Type B pancreatic cell (in vitro differentiated cells): ENCODE measurements around the gene CARD19. TPM values are rescaled to one million over a fixed set of nuclear protein-coding genes. Genes with fewer than 3 reads are reported as not detected.

Experiments used
- DNase-seq: peaks from one replicate; pipeline ENCODE4 v3.0.0; 2021; ENCODE audit warnings: mixed read lengths; ENCODE audit not compliant: unreplicated experiment; ENCODE audit errors: extremely low spot score
- H3K27ac Mint-ChIP-seq: 2 replicates; pipeline ENCODE4 v1.8.0; 2021; ENCODE audit warnings: mild to moderate bottlenecking, mixed read lengths
- H3K27me3 Mint-ChIP-seq: 2 replicates; pipeline ENCODE4 v1.8.0; 2021; ENCODE audit warnings: mixed read lengths
- H3K36me3 Mint-ChIP-seq: 2 replicates; pipeline ENCODE4 v1.8.0; 2021; ENCODE audit warnings: mixed read lengths
- H3K4me1 Mint-ChIP-seq: one replicate; pipeline ENCODE4 v1.8.0; 2021; ENCODE audit warnings: mixed read lengths; ENCODE audit not compliant: unreplicated experiment
- H3K4me3 Mint-ChIP-seq: 2 replicates; pipeline ENCODE4 v1.8.0; 2021; ENCODE audit warnings: mild to moderate bottlenecking, mixed read lengths
- H3K9me3 Mint-ChIP-seq: 2 replicates; pipeline ENCODE4 v1.8.0; 2021; ENCODE audit warnings: mixed read lengths
- total RNA-seq: library from RNA; stranded (reverse); gene quantifications from 2 replicates; pipeline ENCODE4 v1.2.1, GENCODE V29; 2021; ENCODE audit warnings: low replicate concordance
- TF ChIP-seq, protein P1 (sequence below): fragments of 200-600 bp; sonication (generic); conservative IDR thresholded peaks from 2 replicates; pipeline ENCODE4 v1.5.0; 2021; ENCODE audit warnings: antibody characterized with exemption, mild to moderate bottlenecking

Gene CARD19
- total RNA-seq, 1 donor from 2014 or later: 17.7 TPM

DNA sequence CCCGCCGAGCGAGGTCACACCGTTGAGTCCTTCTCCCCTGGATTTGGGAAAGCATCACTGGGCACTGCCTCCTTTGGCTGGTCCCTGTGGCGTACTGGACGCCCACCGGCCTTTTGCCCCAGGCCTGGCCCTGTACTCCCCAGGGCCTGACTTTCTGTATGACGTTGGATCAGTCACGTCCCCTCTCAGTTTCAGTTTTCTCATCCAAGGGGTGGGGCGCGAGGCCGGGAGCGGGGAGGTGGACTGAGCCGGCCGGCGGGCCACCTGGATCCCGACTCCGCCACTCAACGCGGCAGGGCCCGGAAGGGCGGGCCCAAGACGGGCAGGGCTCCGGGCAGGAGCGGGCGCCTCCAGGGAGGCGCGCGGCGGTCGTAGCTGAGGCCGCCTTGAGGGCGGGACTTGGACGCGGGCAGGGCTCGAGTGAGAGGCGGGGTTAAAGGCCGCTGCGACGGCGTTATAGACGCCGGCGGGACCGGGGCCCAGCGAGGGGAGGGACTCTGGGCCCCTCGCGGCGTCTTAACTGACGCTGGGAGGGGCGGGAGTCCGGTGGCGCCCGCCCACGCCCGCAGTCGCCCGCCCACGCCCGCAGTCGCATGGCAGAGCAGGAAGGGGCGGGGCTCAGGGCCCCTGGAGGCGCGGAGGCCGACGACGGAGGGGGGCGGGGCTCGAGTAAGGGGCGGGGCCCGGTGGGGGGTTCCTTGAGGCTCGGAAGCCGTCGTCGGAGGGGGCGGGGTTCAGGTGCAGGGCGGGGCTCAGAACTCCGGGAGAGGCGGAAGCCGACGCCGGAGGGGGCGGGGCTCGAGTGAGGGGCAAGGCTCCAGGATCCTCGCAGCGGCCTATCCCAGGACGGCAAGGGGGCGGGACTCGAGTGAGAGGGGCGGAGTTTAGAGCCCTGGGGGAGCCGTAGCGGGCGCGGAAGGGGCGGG, 549 bp upstream of the CARD19 start:
- Mint-ChIP-seq H3K4me3 (peak overlapping the region; percentile 85), H3K27ac (peak overlapping the region; percentile 88), H3K9me3 (peaks cover 7% of the 10 kb centered on the region), H3K4me1 (peaks cover 38% of the 10 kb centered on the region), H3K27me3 (no peaks in the 10 kb centered on the region), H3K36me3 (peaks cover 2% of the 10 kb centered on the region)
- DNase-seq: peak; percentile 100
- TF ChIP-seq, protein P1, sequence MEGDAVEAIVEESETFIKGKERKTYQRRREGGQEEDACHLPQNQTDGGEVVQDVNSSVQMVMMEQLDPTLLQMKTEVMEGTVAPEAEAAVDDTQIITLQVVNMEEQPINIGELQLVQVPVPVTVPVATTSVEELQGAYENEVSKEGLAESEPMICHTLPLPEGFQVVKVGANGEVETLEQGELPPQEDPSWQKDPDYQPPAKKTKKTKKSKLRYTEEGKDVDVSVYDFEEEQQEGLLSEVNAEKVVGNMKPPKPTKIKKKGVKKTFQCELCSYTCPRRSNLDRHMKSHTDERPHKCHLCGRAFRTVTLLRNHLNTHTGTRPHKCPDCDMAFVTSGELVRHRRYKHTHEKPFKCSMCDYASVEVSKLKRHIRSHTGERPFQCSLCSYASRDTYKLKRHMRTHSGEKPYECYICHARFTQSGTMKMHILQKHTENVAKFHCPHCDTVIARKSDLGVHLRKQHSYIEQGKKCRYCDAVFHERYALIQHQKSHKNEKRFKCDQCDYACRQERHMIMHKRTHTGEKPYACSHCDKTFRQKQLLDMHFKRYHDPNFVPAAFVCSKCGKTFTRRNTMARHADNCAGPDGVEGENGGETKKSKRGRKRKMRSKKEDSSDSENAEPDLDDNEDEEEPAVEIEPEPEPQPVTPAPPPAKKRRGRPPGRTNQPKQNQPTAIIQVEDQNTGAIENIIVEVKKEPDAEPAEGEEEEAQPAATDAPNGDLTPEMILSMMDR: no peak

DNA sequence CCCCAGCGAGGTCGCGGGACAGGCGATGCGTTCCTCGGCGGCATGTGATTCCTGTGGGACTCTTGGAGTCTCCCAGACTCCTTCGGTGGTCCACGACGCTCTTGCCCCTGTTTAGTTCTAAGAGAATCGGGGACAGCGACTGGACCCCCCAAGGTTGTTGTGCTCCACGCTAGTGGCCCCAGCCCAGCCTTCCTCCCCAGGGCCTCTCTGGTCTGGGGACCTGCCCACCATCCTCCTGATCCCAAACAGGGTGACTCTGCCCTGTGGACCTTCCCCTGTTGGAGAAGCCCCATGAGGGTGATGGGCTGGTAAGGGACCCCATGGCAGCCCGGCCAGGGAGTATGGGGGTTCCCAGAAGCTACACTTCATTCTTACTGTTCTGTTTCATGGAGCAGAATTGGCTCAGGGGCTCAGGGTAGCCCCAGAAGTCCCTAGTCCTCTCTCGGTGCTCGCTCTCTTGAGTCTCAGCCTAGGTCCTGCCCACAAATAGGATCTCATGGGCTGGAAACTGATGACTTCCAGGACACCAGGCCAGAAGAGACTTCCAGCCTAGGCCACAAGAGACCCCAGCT, 880 bp downstream of the CARD19 start:
- H3K27me3 Mint-ChIP-seq: no peaks in the 10 kb centered on the region
- H3K9me3 Mint-ChIP-seq: peaks cover 5% of the 10 kb centered on the region
- H3K27ac Mint-ChIP-seq: peak overlapping the region; percentile 84
- TF ChIP-seq, protein P1: no peak
- DNase-seq: no peak
- peak overlapping the region; percentile 85 for H3K4me3 Mint-ChIP-seq
- peaks cover 5% of the 10 kb centered on the region for H3K36me3 Mint-ChIP-seq
- H3K4me1 Mint-ChIP-seq: peaks cover 29% of the 10 kb centered on the region

DNA sequence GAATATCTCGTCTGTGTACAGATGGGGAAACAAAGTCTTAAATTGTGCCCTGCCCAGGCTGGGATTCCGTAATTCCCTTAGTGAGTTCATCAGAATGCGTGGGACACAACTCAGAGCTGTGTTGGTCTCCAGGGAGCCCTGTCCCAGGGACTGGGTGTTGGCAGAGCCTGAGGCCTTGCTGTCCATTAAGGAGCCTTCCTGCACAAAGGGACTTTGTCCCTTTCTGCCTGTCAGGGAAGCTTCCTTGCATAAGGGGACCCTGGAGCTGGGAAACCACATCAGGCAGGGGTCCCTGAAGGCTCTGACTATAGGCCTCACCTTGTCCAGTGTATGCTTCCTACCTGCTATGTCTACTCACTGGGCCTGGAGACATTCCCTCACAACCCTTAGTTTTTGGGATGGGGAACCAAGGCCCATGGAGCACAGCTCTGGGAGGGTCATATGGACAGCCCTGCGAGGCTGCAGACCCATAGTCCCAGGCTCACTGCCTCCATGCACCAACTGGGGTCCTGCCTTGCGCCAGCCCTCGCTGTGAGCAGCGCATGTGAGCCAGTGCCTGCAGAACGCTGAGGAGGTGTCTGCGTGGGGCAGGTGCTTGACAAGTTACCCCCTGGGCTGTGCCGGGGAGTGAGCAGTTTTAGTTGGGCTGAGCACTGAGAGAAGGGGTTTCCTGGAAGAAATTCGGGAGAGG, 1.6 kb downstream of the CARD19 start:
- TF ChIP-seq, protein P1: no peak
- Mint-ChIP-seq H3K4me1 (peaks cover 22% of the 10 kb centered on the region), H3K9me3 (peaks cover 5% of the 10 kb centered on the region), H3K36me3 (peaks cover 8% of the 10 kb centered on the region), H3K27me3 (no peaks in the 10 kb centered on the region), H3K27ac (peak overlapping the region; percentile 84), H3K4me3 (peak overlapping the region; percentile 85)
- DNase-seq: no peak

DNA sequence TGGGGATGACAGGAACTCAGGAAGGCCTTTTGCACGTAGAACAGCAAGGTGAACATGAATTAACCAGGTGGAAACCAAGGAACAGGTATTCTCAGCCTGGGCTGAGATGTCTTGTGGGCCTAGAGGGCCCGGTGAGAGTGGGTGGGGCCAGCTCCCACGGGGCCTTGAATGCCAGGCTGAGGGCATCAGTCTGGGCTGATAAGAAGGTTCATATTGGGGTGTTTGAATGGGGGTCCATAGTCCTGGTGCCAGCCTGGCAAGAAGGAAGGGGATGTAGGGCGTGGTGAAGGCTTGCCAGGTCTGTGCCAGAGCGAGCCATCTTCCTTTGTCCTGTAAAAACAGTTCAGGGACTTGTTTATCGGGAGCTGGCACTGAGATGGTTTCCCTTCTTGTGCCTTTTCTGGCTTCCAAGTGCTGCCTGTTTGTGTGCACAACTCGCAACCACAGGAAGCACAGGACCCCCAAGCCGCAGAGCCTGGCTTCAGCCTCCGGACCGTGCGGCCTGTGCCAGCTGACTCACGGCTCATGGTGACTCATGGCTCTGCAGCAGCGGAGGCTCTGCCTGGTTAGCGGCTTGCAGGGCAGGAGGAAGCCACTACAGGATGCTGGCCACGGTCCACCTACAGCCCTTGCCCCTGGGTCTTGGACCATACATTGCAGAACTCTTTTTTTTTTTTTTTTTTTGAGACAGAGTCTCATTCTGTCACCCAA, 2.4 kb downstream of the CARD19 start:
- no peak overlapping the region for H3K27ac Mint-ChIP-seq
- no peak for DNase-seq
- H3K27me3 Mint-ChIP-seq: no peaks in the 10 kb centered on the region
- TF ChIP-seq, protein P1: no peak
- H3K4me3 Mint-ChIP-seq: peak overlapping the region; percentile 34
- peaks cover 6% of the 10 kb centered on the region for H3K9me3 Mint-ChIP-seq
- H3K4me1 Mint-ChIP-seq: peaks cover 16% of the 10 kb centered on the region
- peaks cover 8% of the 10 kb centered on the region for H3K36me3 Mint-ChIP-seq

DNA sequence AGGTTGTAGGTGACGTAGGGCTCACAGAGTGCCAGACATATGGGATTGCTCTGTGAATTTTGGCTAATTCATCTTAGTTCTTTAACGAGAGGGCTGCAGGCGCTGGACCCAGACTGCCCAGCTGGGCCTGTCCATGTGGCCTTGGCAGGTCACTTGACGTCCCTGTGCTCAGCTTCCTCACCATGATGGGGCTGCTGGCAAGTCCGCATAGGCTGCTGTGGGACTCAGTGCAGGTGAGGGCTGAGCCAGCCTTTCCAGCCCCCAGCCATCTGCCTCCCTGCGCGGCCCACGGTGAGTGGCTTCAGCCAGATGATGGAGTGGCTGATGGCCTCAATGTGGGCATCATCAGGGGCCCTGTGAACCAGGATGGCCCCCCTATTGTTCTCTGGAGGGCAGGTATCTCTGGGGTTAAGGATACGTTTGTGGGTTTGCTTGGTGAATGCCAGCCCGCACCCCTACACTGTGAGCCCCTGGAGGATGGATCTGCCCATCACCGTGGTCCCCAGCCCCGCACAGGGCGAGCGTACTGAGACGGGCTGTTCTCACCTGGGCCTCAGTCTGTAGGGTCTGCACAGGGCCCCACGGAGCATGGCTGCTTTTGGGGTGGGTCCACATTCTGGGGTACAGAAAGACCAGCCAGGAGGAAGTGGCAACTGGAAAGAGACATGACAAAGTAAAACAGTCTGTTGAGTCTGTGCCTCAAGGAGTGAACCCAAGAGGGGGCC, 3.7 kb downstream of the CARD19 start:
- Mint-ChIP-seq H3K9me3 (peaks cover 10% of the 10 kb centered on the region), H3K4me1 (peaks cover 7% of the 10 kb centered on the region), H3K36me3 (peaks cover 8% of the 10 kb centered on the region), H3K27ac (peak overlapping the region; percentile 79), H3K27me3 (no peaks in the 10 kb centered on the region), H3K4me3 (no peak overlapping the region)
- no peak for DNase-seq
- TF ChIP-seq, protein P1: no peak
